ENCODE results near the gene WBP4.

DNA sequence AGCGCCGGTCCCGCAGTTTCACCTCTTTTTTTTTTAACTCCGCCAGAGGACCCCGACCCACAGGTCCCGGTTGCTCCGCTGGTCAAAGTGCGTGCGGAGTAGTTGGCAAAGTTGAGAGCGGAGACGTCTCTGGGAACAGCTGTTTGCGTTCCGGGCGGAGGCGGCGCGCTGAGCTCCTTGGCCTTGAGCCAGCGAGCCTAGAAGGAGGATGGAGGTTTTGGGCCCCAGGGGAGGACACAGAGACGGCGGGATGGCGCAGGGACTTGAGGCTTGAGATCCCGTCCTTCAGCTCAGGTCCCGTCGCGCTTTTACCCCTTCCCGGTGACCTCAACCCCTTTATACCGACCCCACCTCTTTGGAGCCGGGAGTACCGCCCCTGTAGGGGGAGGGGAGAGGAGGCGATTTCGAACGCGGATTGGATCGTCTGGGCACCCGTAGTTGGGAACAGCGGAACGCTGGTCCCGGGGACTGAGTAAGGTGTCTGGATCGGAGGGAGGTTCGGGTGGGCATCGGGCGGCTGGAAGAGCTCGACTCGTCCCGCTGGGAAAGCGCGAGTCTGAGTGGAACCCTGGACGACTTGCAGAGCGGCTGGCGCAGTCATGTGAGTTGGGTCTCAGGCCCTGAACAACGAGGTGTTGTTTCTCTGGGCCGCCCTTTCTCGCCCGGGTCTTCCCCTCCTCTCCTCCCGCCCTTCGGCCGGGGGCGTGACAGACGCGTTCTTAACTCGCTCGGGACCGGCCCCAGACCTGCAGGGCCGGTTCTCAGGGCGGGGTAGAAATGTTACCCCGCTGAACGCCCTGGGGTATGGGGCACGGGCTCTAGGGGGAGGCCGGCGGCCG, at the start of gene WBP4:
- TF ChIP-seq, protein P1, sequence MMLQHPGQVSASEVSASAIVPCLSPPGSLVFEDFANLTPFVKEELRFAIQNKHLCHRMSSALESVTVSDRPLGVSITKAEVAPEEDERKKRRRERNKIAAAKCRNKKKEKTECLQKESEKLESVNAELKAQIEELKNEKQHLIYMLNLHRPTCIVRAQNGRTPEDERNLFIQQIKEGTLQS (IDR thresholded peaks at IDR 0.05), result peak; percentile 17; the same call in 1 of the 2 replicates
- TF ChIP-seq, protein P1 (CRISPR knock-in tag; conservative IDR thresholded peaks at IDR 0.05), result no peak
- TF ChIP-seq SNRNP70 (optimal IDR thresholded peaks at IDR 0.05; ENCODE audit: low read depth, low read length) (no peak), RUNX1 (IDR thresholded peaks at IDR 0.05; ENCODE audit: low read depth) (no peak), ZNF197 (CRISPR knock-in tag; IDR thresholded peaks at IDR 0.05; ENCODE audit: low read depth) (no peak), SRF (CRISPR knock-in tag; IDR thresholded peaks at IDR 0.05) (no peak), KDM1A (IDR thresholded peaks at IDR 0.05) (no peak), RAD21 (CRISPR knock-in tag; conservative IDR thresholded peaks at IDR 0.05 in 1 of 2, IDR thresholded peaks at IDR 0.05 in 1 of 2) (no peak), KDM4B (IDR thresholded peaks at IDR 0.05; ENCODE audit: borderline replicate concordance in 2 of 2, low read depth in 1 of 2) (0 out of 4 replicates have a peak, but pooled peaks of 1 of the 2 experiments have one; percentile 37), SIRT6 (IDR thresholded peaks at IDR 0.05; ENCODE audit: low read depth, low read length) (no peak), ZNF384 (IDR thresholded peaks at IDR 0.05; ENCODE audit: low read depth, low read length) (0 out of 2 replicates have a peak, but pooled peaks have one; percentile 19)
- TF ChIP-seq, protein P2, sequence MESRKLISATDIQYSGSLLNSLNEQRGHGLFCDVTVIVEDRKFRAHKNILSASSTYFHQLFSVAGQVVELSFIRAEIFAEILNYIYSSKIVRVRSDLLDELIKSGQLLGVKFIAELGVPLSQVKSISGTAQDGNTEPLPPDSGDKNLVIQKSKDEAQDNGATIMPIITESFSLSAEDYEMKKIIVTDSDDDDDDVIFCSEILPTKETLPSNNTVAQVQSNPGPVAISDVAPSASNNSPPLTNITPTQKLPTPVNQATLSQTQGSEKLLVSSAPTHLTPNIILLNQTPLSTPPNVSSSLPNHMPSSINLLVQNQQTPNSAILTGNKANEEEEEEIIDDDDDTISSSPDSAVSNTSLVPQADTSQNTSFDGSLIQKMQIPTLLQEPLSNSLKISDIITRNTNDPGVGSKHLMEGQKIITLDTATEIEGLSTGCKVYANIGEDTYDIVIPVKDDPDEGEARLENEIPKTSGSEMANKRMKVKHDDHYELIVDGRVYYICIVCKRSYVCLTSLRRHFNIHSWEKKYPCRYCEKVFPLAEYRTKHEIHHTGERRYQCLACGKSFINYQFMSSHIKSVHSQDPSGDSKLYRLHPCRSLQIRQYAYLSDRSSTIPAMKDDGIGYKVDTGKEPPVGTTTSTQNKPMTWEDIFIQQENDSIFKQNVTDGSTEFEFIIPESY (CRISPR knock-in tag; IDR thresholded peaks at IDR 0.05), result no peak
- TF ChIP-seq, protein P3, sequence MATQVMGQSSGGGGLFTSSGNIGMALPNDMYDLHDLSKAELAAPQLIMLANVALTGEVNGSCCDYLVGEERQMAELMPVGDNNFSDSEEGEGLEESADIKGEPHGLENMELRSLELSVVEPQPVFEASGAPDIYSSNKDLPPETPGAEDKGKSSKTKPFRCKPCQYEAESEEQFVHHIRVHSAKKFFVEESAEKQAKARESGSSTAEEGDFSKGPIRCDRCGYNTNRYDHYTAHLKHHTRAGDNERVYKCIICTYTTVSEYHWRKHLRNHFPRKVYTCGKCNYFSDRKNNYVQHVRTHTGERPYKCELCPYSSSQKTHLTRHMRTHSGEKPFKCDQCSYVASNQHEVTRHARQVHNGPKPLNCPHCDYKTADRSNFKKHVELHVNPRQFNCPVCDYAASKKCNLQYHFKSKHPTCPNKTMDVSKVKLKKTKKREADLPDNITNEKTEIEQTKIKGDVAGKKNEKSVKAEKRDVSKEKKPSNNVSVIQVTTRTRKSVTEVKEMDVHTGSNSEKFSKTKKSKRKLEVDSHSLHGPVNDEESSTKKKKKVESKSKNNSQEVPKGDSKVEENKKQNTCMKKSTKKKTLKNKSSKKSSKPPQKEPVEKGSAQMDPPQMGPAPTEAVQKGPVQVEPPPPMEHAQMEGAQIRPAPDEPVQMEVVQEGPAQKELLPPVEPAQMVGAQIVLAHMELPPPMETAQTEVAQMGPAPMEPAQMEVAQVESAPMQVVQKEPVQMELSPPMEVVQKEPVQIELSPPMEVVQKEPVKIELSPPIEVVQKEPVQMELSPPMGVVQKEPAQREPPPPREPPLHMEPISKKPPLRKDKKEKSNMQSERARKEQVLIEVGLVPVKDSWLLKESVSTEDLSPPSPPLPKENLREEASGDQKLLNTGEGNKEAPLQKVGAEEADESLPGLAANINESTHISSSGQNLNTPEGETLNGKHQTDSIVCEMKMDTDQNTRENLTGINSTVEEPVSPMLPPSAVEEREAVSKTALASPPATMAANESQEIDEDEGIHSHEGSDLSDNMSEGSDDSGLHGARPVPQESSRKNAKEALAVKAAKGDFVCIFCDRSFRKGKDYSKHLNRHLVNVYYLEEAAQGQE (IDR thresholded peaks at IDR 0.05; ENCODE audit: borderline replicate concordance), result 0 out of 2 replicates have a peak, but pooled peaks have one; percentile 11
- TF ChIP-seq, protein P3 (CRISPR knock-in tag; IDR thresholded peaks at IDR 0.05; ENCODE audit: low read depth), result no peak
- TF ChIP-seq, protein P4, sequence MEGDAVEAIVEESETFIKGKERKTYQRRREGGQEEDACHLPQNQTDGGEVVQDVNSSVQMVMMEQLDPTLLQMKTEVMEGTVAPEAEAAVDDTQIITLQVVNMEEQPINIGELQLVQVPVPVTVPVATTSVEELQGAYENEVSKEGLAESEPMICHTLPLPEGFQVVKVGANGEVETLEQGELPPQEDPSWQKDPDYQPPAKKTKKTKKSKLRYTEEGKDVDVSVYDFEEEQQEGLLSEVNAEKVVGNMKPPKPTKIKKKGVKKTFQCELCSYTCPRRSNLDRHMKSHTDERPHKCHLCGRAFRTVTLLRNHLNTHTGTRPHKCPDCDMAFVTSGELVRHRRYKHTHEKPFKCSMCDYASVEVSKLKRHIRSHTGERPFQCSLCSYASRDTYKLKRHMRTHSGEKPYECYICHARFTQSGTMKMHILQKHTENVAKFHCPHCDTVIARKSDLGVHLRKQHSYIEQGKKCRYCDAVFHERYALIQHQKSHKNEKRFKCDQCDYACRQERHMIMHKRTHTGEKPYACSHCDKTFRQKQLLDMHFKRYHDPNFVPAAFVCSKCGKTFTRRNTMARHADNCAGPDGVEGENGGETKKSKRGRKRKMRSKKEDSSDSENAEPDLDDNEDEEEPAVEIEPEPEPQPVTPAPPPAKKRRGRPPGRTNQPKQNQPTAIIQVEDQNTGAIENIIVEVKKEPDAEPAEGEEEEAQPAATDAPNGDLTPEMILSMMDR (IDR thresholded peaks at IDR 0.05 in 2 of 3, conservative IDR thresholded peaks at IDR 0.05 in 1 of 3; ENCODE audit: insufficient read depth in 2 of 3, low read depth in 1 of 3, low read length in 3 of 3), result peak; percentile 0 to 21 (median 12); a peak in 1 of 6 replicates
- TF ChIP-seq, protein P5, sequence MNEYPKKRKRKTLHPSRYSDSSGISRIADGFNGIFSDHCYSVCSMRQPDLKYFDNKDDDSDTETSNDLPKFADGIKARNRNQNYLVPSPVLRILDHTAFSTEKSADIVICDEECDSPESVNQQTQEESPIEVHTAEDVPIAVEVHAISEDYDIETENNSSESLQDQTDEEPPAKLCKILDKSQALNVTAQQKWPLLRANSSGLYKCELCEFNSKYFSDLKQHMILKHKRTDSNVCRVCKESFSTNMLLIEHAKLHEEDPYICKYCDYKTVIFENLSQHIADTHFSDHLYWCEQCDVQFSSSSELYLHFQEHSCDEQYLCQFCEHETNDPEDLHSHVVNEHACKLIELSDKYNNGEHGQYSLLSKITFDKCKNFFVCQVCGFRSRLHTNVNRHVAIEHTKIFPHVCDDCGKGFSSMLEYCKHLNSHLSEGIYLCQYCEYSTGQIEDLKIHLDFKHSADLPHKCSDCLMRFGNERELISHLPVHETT (CRISPR knock-in tag; conservative IDR thresholded peaks at IDR 0.05 in 1 of 2, IDR thresholded peaks at IDR 0.05 in 1 of 2), result no peak; a peak in 1 of 4 replicates

All from K562 (cell line).